Activated effector memory CD4-positive, alpha-beta T cell treated with anti-CD3 and anti-CD28 coated beads, Interleukin-2, amount 50 U/mL, for 16 hours (primary cell): ENCODE data around the gene SPAG9.

ENCODE experiments used
- DNase-seq: peaks from one replicate; pipeline ENCODE4 v3.0.0-alpha.2; 2020

SPAG9 gene

GRCh38 chr17:50981279-50981678 is 139.4 kb downstream of the SPAG9 start:
- no peak for DNase-seq

GRCh38 chr17:50979524-50979927 is 141.1 kb downstream of the SPAG9 start:
- DNase-seq = no peak

GRCh38 chr17:50977487-50978159 is 143.0 kb downstream of the SPAG9 start:
- no peak for DNase-seq

- no peak for DNase-seq
These were observed 143.7 kb downstream of the SPAG9 start for GRCh38 chr17:50976951-50977472.

GRCh38 chr17:50973557-50974494 is 146.8 kb downstream of the SPAG9 start:
- no peak for DNase-seq

GRCh38 chr17:50972577-50972976 is 148.1 kb downstream of the SPAG9 start:
- DNase-seq = no peak

GRCh38 chr17:50967795-50968194 is 152.9 kb downstream of the SPAG9 start:
- DNase-seq = no peak

GRCh38 chr17:50966163-50966666 is 154.5 kb downstream of the SPAG9 start:
- DNase-seq = no peak

- no peak for DNase-seq
These were observed 157.5 kb downstream of the SPAG9 start for GRCh38 chr17:50963139-50963538.

GRCh38 chr17:50961282-50962220 is 159.1 kb downstream of the SPAG9 start:
- no peak for DNase-seq

GRCh38 chr17:50959341-50959740 is 161.3 kb downstream of the SPAG9 start:
- no peak for DNase-seq

GRCh38 chr17:50957600-50958575 is 162.8 kb downstream of the SPAG9 start:
- DNase-seq = no peak

- DNase-seq = peak; percentile 86
These were observed 163.7 kb downstream of the SPAG9 start for GRCh38 chr17:50956750-50957523.

- no peak for DNase-seq
These were observed 164.3 kb downstream of the SPAG9 start for GRCh38 chr17:50956409-50956749.

GRCh38 chr17:50955667-50956120 is 165.0 kb downstream of the SPAG9 start:
- no peak for DNase-seq

- peak; percentile 55 for DNase-seq
These were observed 165.5 kb downstream of the SPAG9 start for GRCh38 chr17:50955160-50955559.

- peak; percentile 33 for DNase-seq
These were observed 166.0 kb downstream of the SPAG9 start for GRCh38 chr17:50954641-50955121.

GRCh38 chr17:50953831-50954601 is 166.7 kb downstream of the SPAG9 start:
- peak; percentile 53 for DNase-seq

GRCh38 chr17:50953518-50953830 is 167.2 kb downstream of the SPAG9 start:
- no peak for DNase-seq

GRCh38 chr17:50952889-50953288 is 167.8 kb downstream of the SPAG9 start:
- DNase-seq = peak; percentile 34
